NCI-H128 (cell line): ENCODE results near the gene CS.
"Not testable (repeated sequence)": the region's sequence is repeated elsewhere in the genome, so short reads cannot be mapped to it uniquely, and the experiment has no call there.

Source experiments
- DNase-seq: peaks from one replicate; lab custom pipeline; 2025; ENCODE audit not compliant: unreplicated experiment; lab: John Stamatoyannopoulos, UW

The CS gene

DNA sequence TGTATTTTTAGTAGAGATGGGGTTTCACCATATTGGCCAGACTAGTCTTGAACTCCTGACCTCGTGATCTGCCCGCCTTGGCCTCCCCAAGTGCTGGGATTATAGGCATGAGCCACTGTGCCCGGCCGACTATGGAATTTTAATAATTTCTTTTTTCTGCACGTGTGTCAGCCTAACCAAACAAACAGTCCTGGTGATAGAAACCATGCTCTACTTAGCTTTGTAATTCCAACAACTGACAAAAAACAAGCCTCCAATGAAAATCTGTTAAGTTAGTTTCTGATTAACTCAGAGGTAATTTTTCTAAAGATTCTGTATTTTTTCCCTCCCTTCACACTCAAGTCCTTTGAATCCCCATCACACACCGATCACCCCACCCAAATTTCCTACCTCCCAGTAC, 18.1 kb downstream of the CS start:
- DNase-seq = no peak

- no peak for DNase-seq
Measured at GRCh38 chr12:56280849-56281248, 19.3 kb downstream of the CS start.

GRCh38 chr12:56278905-56279304, 21.2 kb downstream of the CS start:
- no peak for DNase-seq

- DNase-seq = no peak
Measured at GRCh38 chr12:56274299-56274698, 25.8 kb downstream of the CS start.

GRCh38 chr12:56272468-56272867, 27.7 kb downstream of the CS start:
- DNase-seq = not testable (repeated sequence)

GRCh38 chr12:56271031-56271430, 29.1 kb downstream of the CS start:
- no peak for DNase-seq

GRCh38 chr12:56267443-56268071, 32.6 kb downstream of the CS start:
- DNase-seq = no peak

- peak; percentile 83 for DNase-seq
Measured at GRCh38 chr12:56266693-56267442, 33.3 kb downstream of the CS start, which contains the start of gene COQ10A. COQ10A (plus strand) TSS chr12:56266942; CDS start chr12:56267119, 177 bp downstream.

DNA sequence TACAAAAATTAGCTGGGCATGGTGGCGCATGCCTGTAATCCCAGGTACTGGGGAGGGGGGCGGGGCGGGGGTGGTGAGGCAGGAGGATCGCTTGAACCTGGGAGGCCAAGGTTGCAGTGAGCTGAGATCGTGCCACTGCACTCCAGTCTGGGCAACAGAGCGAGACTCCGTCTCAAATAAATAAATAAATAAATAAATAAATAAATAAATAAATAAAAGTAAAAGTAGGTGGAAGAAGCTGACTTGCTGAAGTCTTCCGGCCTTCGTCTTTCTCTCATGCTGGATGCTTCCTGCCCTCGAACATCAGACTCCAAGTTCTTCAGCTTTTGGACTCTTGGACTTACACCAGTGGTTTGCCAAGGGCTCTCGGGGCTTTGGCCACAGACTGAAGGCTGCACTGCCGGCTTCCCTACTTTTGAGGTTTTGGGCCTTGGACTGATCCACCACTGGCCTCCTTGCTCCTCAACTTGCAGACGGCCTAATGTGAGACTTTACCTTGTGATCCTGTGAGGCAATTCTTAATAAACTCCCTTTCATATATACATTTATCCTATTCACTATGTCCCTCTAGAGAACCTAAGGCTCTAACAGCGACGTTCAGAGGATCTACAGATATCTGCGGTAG, 34.0 kb downstream of the CS start:
- not testable (repeated sequence) for DNase-seq

- not testable (repeated sequence) for DNase-seq
Measured at GRCh38 chr12:56262955-56263354, 37.2 kb downstream of the CS start.

DNA sequence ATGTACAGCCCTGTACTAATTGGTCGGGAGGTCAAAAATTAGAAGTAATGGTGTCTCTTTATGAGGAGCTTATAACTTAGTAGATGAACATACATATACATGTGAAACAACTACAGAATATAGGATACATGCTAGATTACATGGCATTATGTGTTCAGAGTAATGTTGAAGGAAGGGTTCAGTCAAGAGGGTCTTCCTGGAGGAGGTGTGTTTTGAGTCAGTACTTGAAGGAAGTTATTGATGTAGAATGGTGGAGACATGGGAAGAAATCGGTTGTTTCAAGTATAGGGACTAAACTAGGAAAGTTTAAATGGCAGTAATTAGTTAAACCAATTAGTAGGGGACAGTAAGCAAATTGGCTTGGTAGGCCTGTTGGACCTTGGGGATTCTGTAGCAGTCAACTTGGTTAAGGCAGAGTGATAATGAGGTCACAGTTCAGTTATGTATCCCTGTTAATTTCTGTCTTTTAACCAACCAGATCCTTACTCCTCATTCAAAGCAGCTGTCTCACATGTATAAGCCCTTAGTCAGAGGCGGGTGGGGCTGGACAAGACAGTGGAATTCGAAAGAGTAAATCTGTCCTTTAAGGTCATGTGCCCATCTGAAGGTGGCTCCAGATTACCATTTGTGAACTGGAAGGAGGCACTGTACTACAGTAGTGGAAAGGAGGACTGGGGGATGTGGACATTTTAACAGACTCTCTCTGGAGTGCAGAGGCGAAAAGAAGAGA, 38.5 kb downstream of the CS start:
- DNase-seq = no peak

- no peak for DNase-seq
Measured at GRCh38 chr12:56260921-56261320, 39.2 kb downstream of the CS start.

DNA sequence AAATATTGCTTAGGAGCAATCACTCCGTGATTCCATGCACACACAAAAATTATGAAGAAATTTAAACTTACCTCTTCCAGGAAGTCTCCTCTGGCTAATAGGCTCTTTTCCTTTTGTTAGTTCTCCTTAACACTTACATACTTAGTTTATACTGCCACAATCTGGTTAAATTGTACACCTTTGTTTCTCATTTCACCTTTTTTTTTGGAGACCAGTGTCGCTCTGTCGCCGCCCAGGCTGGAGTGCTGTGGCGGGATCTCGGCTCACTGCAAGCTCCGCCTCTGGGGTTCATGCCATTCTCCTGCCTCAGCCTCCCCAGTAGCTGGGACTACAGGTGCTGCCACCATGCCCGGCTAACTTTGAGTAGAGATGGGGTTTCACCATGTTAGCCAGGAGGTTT, 39.8 kb downstream of the CS start:
- no peak for DNase-seq

- DNase-seq = no peak
Measured at GRCh38 chr12:56258820-56259183, 41.3 kb downstream of the CS start.

- peak; percentile 38 for DNase-seq
Measured at GRCh38 chr12:56258068-56258819, 41.9 kb downstream of the CS start, which contains the start of gene ANKRD52. ANKRD52 (minus strand) TSS chr12:56258384; CDS start chr12:56258269, 115 bp downstream.

DNA sequence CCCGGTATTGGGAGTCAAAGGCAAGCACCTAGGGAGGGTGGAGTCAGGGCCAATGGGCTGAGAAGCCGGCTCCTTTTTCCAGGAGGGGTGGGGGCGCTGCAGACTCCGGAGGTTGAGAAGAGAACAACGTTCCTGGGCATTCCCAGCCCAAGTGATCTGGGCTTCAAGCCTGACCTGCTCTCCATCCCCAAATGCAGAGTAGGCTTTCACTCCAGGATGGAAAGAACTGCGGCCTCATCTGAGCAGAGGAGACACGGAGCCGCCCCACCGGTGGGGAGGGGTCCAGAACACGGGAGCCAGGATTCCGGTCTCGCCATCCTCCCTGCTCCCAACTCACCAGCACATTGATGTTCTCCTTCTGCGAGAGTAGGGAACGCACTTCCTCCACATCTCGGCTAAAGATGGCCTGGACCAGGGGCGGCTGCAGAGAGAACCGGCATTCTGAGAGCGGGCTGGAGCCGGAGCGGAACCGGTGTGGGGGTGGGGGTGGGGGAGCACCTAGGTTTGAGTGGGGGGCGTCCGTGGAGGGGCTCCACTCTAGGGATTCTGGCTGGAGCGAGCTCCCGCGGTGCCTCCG, 42.6 kb downstream of the CS start:
- peak; percentile 17 for DNase-seq

DNA sequence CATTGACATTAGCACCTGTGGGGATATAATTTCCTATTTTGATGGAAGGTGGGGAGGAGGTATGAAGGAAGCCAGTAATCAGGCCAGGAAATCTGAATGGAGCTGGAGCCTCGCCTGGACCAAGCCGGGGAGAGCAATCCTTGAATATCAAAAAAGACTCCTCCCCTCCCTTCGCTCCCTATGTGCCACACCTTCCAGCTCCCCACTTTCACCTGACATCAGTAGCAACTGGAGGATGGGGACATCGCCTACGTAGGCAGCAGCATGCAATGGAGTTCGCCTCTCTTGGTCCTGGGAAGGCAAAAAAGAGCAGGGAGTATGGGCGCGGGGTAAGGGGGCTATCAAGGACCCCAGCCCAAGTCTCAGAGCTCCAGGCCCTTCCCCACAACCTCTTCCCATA, 43.1 kb downstream of the CS start:
- DNase-seq = no peak

GRCh38 chr12:56256326-56256960, 43.7 kb downstream of the CS start:
- no peak for DNase-seq

- no peak for DNase-seq
Measured at GRCh38 chr12:56255671-56256070, 44.5 kb downstream of the CS start.

GRCh38 chr12:56253091-56253490, 47.0 kb downstream of the CS start:
- DNase-seq = no peak
